ENCODE results near the gene SP1.

The SP1 gene

DNA sequence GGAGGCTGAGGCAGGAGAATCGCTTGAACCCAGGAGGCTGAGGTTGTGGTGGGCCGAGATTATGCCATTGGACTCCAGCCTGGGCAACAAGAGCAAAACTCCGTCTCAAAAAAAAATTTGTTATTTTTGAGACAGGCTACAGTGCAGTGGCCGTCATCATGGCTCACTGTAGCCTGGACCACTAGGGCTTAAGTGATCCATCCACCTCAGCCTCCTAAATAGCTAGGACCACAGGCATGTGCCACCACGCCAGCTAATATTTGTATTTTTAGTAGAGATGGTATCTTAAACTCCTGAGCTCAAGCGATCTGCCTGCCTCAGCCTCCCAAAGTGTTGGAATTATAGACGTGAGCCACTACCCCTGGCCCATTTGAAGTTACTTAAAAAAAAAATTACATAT, 71.0 kb downstream of the SP1 start:
- Histone ChIP-seq H3K9ac (ENCODE audit: low read length) (no peak overlapping the region), H3K27ac (ENCODE audit: low read depth, low read length, poor library complexity, severe bottlenecking) (no peak overlapping the region), H3F3A (ENCODE audit: insufficient read depth, low read length) (no peaks in the 10 kb centered on the region)

DNA sequence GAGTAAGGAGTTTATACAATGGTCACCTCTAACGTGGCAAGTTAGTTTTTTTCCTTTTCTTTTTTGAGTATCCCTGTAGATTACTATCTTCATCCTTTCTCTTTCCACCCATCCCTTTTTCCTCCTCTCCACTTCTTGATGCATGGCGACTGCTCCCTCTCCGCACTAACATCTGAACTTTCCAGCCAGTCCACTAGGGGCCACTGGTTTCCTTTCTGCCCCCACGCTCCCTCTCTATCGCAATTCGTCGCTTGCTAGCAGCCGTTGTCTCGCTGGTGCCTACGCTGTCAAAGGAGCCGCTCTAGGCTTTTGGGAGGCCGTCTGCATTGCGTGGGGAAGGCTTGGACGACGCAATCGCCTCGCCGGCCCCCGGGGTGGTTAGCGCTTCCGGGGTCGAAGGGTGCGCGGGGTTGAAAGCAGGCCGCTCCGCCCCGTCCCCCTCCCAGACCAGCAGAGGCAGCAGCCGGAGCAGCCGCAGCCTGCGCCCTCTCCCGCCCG, 71.7 kb downstream of the SP1 start, which contains the start of gene PCBP2:
PCBP2 (plus strand) TSS at position 442 of the 498 bp plus-strand sequence. CDS start 2,699 bp downstream, outside the sequence.
- H4K20me1 ChIP-seq (ENCODE audit: insufficient read depth, low read length) = peaks cover 19% of the 10 kb centered on the region
- TF ChIP-seq, protein P1, sequence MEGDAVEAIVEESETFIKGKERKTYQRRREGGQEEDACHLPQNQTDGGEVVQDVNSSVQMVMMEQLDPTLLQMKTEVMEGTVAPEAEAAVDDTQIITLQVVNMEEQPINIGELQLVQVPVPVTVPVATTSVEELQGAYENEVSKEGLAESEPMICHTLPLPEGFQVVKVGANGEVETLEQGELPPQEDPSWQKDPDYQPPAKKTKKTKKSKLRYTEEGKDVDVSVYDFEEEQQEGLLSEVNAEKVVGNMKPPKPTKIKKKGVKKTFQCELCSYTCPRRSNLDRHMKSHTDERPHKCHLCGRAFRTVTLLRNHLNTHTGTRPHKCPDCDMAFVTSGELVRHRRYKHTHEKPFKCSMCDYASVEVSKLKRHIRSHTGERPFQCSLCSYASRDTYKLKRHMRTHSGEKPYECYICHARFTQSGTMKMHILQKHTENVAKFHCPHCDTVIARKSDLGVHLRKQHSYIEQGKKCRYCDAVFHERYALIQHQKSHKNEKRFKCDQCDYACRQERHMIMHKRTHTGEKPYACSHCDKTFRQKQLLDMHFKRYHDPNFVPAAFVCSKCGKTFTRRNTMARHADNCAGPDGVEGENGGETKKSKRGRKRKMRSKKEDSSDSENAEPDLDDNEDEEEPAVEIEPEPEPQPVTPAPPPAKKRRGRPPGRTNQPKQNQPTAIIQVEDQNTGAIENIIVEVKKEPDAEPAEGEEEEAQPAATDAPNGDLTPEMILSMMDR (IDR thresholded peaks at IDR 0.05; ENCODE audit: low read length) = peak; percentile 97
- TF ChIP-seq EZH2 (IDR thresholded peaks at IDR 0.05; ENCODE audit: borderline replicate concordance, low read length) = no peak
- H3K4me2 ChIP-seq (ENCODE audit: low read length) = peak within 1 kb of the TSS; percentile 99
- H3K4me3 ChIP-seq (ENCODE audit: low read depth, low read length, poor library complexity, severe bottlenecking) = peak within 1 kb of the TSS; percentile 99
- H3K27me3 ChIP-seq (ENCODE audit: insufficient read depth, low read length) = no peaks in the 10 kb centered on the region
- H3F3A ChIP-seq (ENCODE audit: insufficient read depth, low read length) = no peaks in the 10 kb centered on the region
- peak within 1 kb of the TSS; percentile 88 for H3K27ac ChIP-seq (ENCODE audit: low read depth, low read length, poor library complexity, severe bottlenecking)
- H3K79me2 ChIP-seq (ENCODE audit: insufficient read depth, low read length) = peaks cover 38% of the 10 kb centered on the region
- no peaks in the 10 kb centered on the region for H3K9me2 ChIP-seq (ENCODE audit: low read depth, low read length)
- no peaks in the 10 kb centered on the region for H3K9me3 ChIP-seq (ENCODE audit: low read length)
- H3K36me3 ChIP-seq (ENCODE audit: insufficient read depth, low read length) = peaks cover 62% of the 10 kb centered on the region
- peak within 1 kb of the TSS; percentile 100 for H3K9ac ChIP-seq (ENCODE audit: low read length)
- H3K4me1 ChIP-seq (ENCODE audit: insufficient read depth, low read length, severe bottlenecking) = peaks cover 34% of the 10 kb centered on the region
- peak within 1 kb of the TSS; percentile 62; the same call in 1 of the 2 replicates for H2AFZ ChIP-seq (ENCODE audit: low read length)

More for the DNA sequence above, 71.0 kb downstream of the SP1 start:
- H3K36me3 ChIP-seq (ENCODE audit: insufficient read depth, low read length) = peaks cover 61% of the 10 kb centered on the region
- no peak overlapping the region for H3K4me3 ChIP-seq (ENCODE audit: low read depth, low read length, poor library complexity, severe bottlenecking)
- H2AFZ ChIP-seq (ENCODE audit: low read length) = no peak overlapping the region
- no peaks in the 10 kb centered on the region for H3K27me3 ChIP-seq (ENCODE audit: insufficient read depth, low read length)
- no peak overlapping the region for H3K4me2 ChIP-seq (ENCODE audit: low read length)
- peaks cover 38% of the 10 kb centered on the region for H3K79me2 ChIP-seq (ENCODE audit: insufficient read depth, low read length)
- peaks cover 34% of the 10 kb centered on the region for H3K4me1 ChIP-seq (ENCODE audit: insufficient read depth, low read length, severe bottlenecking)
- H3K9me2 ChIP-seq (ENCODE audit: low read depth, low read length) = no peaks in the 10 kb centered on the region
- H3K9me3 ChIP-seq (ENCODE audit: low read length) = no peaks in the 10 kb centered on the region
- peaks cover 19% of the 10 kb centered on the region for H4K20me1 ChIP-seq (ENCODE audit: insufficient read depth, low read length)
- TF ChIP-seq, protein P1 (IDR thresholded peaks at IDR 0.05; ENCODE audit: low read length) = no peak
- TF ChIP-seq EZH2 (IDR thresholded peaks at IDR 0.05; ENCODE audit: borderline replicate concordance, low read length) = no peak

DNA sequence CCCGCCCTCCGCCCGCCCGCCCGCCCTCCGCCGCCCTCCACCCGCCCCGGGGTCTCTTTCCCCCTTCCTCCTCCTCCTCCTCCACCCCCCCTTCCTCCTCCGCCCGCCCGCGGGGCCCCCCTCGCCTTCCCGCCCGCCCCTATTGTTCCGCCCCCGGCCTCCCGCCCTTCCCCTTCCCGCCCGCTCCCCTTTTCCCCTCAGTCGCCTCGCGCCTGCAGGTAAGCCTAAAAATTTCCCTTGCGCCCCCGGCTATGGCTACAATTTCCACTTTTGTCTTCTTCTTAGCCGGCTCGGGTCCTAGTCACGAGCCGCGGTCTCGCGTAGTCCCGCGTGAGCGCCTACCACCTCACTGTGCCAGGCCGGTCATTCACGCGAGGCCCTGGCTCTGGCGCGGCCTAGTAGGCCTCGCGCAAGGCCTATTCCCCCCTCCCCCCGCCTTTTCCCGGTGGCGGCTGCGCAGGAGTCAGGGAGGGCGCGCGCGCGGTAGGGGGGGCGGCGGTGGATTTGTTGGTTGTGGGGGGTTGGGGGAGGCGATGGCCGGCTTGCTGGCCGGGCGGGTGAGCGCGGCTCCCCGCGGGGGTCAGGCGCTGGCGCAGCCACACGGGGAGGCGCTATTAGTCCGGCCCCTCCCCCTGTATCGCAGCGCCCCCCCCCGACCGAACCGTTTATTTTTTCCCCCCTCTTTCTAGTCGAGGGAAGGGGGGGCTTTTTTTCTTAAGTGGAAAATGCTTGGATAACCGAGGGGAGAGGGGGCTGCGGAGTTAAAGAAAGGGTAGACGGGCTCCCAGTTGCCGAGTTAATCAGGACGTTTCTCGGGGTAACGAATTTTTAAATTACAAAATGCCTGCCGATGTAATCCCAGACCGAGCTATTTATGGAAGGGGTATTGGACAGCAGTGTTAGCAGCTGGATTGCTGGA, 72.4 kb downstream of the SP1 start:
- Histone ChIP-seq H2AFZ (ENCODE audit: low read length) (no peak overlapping the region), H3K9ac (ENCODE audit: low read length) (peak overlapping the region; percentile 100), H3K36me3 (ENCODE audit: insufficient read depth, low read length) (peaks cover 64% of the 10 kb centered on the region), H3K9me3 (ENCODE audit: low read length) (no peaks in the 10 kb centered on the region), H3K79me2 (ENCODE audit: insufficient read depth, low read length) (peaks cover 38% of the 10 kb centered on the region), H3F3A (ENCODE audit: insufficient read depth, low read length) (no peaks in the 10 kb centered on the region), H3K9me2 (ENCODE audit: low read depth, low read length) (no peaks in the 10 kb centered on the region), H4K20me1 (ENCODE audit: insufficient read depth, low read length) (peaks cover 19% of the 10 kb centered on the region), H3K4me1 (ENCODE audit: insufficient read depth, low read length, severe bottlenecking) (peaks cover 34% of the 10 kb centered on the region), H3K27me3 (ENCODE audit: insufficient read depth, low read length) (no peaks in the 10 kb centered on the region), H3K27ac (ENCODE audit: low read depth, low read length, poor library complexity, severe bottlenecking) (peak overlapping the region; percentile 88), H3K4me2 (ENCODE audit: low read length) (peak overlapping the region; percentile 99), H3K4me3 (ENCODE audit: low read depth, low read length, poor library complexity, severe bottlenecking) (peak overlapping the region; percentile 99)
- TF ChIP-seq, protein P1 (IDR thresholded peaks at IDR 0.05; ENCODE audit: low read length) = peak; percentile 60
- TF ChIP-seq EZH2 (IDR thresholded peaks at IDR 0.05; ENCODE audit: borderline replicate concordance, low read length) = no peak
